ENCODE data around the gene SMAD7.

Gene SMAD7

DNA sequence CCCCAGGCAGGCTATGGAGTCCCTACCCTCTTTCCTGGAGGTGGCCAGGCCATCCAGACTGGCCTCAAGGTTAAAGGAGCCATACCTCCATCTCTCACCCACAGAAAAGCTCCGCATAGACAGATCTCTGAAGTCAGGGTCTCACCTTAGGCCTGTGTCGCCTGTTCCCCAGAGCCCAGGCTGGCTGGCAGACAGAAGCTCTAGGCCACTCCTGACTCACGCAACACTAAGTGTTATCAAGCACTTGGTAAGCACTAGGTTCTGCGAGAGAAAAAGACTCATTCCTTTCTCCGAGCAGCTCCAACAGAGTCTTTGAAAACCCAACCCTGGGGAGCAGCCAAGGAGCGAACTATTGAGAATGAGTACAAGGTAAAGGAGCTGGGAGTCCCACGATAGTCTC is 6.1 kb downstream of the SMAD7 start:
- Mint-ChIP-seq H3K4me3 (peak overlapping the region; percentile 71), H3K36me3 (peaks cover 20% of the 10 kb centered on the region), H3K27me3 (no peaks in the 10 kb centered on the region), H3K27ac (peak overlapping the region; percentile 46), H3K9me3 (no peaks in the 10 kb centered on the region), H3K4me1 (peaks cover 85% of the 10 kb centered on the region)

DNA sequence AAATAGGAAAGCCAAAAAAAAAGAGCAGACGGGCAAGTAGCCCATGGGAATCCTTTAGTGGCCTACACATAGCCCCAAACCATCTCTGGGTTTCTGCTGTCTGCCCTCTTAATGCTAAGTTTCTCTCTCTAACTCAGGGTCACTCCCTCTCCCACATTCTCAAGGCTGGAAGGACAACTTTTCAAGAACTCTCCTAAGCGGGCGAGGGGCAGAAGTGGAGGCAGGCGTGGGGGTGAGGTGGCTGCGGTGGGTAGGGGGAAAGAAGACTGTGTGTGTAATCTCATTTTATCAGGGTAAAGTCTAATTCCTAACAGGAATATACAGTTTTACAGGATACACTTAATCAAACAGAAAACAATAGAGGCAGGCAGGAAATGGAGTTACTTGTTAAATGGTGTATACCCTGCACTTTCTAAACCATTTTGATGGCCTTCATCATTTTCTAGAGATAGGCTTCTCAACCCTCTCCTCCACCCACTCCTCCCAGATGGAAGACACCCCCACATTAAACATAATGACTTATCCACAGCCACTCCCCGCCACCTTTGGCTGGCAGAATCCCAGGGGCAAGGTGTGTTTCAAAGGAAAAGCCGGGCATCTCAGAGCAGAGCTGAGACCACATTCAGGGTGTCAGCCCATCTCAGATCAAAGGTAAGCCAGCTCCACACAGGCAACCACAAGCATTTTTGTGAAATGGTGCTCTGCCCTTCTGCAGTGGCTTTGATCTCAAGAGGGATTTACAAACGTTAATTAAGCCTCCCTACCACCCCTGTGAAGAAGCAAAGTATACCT is 6.8 kb downstream of the SMAD7 start:
- peak overlapping the region; percentile 71 for H3K4me3 Mint-ChIP-seq
- no peak overlapping the region for H3K27ac Mint-ChIP-seq
- H3K4me1 Mint-ChIP-seq = peaks cover 90% of the 10 kb centered on the region
- no peaks in the 10 kb centered on the region for H3K27me3 Mint-ChIP-seq
- H3K36me3 Mint-ChIP-seq = peaks cover 20% of the 10 kb centered on the region
- no peaks in the 10 kb centered on the region for H3K9me3 Mint-ChIP-seq

DNA sequence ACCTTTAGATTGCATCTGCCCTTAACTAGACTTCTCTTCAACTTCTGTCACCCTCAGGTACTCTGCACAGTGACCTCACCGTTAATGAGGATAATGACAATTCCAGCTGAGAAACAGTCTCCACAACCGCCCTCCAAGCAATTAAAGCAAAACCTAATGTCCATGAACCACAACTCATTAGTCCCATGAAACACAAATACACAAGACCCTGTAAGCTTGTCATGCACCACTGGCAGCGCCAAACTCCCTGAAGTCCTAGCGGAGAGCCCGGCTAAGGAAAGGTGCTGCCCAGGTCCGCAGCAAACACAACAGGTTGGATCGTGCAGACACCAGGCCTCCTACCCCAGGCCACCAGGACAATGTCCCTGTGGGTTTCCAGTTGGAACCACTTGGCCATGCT is 7.4 kb downstream of the SMAD7 start:
- Mint-ChIP-seq H3K27ac (no peak overlapping the region), H3K4me1 (peaks cover 96% of the 10 kb centered on the region), H3K27me3 (no peaks in the 10 kb centered on the region), H3K36me3 (peaks cover 20% of the 10 kb centered on the region), H3K9me3 (no peaks in the 10 kb centered on the region), H3K4me3 (peak overlapping the region; percentile 20)

DNA sequence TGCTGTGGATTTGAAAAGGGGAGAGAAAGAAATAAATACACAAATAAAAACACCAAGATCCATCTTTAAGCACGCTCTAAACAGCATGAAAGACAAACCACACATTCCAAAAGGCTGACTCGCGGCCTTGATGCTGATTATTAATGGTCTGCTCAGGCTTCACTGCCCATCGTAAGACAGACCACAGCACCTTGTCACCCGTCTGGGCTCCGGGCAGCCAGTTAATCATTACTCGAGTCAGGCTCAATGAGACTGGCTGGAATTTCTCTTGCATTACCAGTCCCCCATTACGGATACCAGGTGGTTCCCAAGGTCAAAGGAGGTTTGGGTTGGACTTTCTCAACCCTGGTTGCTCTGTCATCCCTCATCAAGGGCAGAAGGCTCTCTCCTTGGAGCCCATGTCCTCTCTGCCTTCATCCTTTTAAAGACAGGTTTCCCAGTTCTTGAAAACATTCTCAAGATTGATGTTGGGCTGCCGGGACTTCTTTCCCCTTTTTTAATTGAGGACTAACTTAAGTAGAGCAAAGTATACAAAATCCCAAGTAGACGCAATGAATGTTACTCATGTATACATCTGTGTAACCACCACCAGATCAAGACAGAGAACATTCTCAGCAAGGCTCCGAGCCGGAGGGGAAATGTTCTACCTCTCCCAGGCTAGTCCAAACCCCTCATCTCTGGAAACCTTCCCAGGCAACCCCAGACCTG is 8.1 kb downstream of the SMAD7 start:
- H3K27ac Mint-ChIP-seq = no peak overlapping the region
- H3K4me3 Mint-ChIP-seq = peak overlapping the region; percentile 49
- H3K4me1 Mint-ChIP-seq = peaks cover 96% of the 10 kb centered on the region
- H3K36me3 Mint-ChIP-seq = peaks cover 17% of the 10 kb centered on the region
- no peaks in the 10 kb centered on the region for H3K27me3 Mint-ChIP-seq
- H3K9me3 Mint-ChIP-seq = no peaks in the 10 kb centered on the region

DNA sequence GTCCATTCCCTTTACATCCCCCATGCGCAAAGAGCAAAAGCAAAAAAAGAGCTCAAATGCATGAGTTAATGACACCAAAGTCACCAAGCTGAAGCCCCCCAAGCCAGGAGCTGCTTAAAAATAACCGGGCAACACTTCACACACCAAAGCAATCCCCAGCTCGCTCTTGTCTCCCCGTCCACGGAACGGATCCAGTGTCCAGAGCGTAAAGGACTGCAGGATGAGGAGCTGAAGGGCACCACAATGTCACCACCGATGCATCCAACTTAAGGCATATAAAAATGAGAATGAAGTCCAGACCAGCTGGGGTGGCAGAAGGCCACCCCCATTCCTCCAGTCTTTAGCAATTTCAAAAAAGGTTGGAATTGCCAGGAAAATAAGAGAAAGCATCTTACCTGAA is 8.7 kb downstream of the SMAD7 start:
- H3K27ac Mint-ChIP-seq = no peak overlapping the region
- H3K9me3 Mint-ChIP-seq = no peaks in the 10 kb centered on the region
- no peaks in the 10 kb centered on the region for H3K27me3 Mint-ChIP-seq
- H3K4me1 Mint-ChIP-seq = peaks cover 94% of the 10 kb centered on the region
- peak overlapping the region; percentile 49 for H3K4me3 Mint-ChIP-seq
- H3K36me3 Mint-ChIP-seq = peaks cover 13% of the 10 kb centered on the region

DNA sequence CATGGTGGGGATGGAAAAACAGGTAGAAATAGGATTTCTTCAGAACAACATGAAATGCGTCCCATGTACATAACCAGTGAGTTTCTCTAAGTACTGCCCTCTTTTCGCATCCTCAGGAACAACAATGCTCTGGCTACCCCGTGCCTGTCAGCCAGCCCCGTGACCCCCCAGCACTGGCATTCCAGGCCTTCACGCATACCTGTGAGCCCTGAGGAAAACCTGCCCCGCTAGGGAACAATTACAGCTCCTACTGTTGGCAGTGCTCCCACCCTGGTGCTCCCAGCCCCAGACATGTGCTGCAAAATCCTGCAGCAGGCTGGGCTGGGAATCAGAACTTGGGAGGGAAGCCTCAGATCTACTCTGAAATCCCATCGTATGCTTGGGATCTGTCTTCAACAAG is 9.1 kb downstream of the SMAD7 start:
- Mint-ChIP-seq H3K27ac (no peak overlapping the region), H3K27me3 (no peaks in the 10 kb centered on the region), H3K4me3 (peak overlapping the region; percentile 49), H3K4me1 (peaks cover 91% of the 10 kb centered on the region), H3K9me3 (no peaks in the 10 kb centered on the region), H3K36me3 (peaks cover 13% of the 10 kb centered on the region)

DNA sequence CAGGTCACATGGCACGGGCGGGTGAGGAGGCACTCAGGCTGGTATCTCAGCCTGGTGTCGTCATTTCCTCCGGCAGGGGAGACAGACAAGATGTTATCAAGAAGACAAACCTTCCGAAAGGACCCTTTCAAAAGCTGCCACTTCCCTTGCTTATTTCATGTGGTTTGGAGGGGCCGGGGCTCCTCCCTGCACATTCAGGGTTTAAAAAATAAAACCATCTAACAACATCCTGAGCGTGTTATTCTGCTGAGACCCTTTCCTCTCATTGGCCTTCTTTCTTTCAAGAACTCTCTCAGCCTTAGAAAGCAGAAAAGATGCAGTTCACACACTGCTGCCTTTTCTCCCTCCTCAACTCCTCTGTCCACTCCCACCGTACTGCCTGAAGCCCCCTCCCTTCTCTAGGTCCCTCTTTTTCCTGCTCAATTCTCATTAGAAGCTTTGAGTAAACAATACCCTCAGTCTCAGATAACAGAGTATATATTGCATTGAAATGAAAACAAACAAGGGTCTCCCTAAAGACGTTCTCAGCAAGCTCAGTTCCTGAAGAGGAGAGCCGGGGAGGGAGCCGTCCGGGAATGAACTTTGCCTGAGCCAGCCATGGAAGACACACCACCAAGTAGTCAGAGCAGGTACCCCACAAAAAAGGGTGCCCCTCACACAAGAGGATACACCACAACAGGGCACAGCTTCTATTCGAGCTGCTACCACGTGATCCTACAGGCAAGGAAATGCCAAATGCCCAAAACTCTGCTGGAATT is 9.7 kb downstream of the SMAD7 start:
- peaks cover 91% of the 10 kb centered on the region for H3K4me1 Mint-ChIP-seq
- no peaks in the 10 kb centered on the region for H3K9me3 Mint-ChIP-seq
- peak overlapping the region; percentile 88 for H3K4me3 Mint-ChIP-seq
- peak overlapping the region; percentile 85 for H3K27ac Mint-ChIP-seq
- H3K27me3 Mint-ChIP-seq = no peaks in the 10 kb centered on the region
- H3K36me3 Mint-ChIP-seq = peaks cover 13% of the 10 kb centered on the region

DNA sequence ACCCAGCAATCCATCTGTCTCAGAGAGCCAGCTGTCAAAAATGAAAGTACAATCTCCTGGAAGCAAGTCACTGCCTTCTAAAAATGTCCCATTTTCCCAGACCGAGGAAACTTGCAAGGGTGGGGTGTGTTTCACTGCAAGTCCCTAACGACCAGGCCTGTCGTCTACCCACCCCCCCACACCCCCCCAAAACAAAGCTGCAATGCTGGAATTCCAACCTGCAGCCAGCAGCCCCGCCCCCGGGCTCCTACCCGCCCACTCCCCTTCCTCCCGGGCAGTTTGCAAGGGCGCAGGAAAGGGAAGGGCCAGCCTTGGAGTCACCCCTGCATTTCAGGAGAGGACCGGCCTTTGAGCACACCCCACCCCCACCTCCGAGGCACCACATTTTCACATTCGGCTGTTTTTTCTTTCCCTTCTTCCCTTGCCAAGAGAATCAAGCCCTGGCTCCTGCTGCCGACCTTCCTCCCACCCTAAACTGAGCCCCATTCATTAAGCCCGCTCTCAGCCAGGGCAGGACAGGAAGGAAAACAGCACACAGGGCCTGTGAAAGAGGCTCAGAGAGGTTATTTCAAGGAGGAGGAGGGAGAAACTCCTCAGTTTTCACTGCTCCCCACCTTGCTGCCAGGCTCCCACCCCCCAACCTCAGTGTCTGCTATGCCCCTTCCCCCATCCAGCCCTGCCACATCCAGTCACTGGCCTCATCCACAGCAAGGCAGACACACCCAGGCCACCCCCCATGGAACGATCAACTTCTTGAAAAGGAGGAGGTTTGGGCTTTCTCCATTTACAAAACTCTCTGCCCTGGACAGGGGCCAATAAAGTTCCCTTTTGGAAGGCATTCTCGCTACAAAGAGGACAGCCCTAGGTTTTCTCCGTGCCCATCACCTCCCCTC is 11.3 kb downstream of the SMAD7 start:
- H3K4me3 Mint-ChIP-seq = peak overlapping the region; percentile 88
- no peaks in the 10 kb centered on the region for H3K9me3 Mint-ChIP-seq
- H3K4me1 Mint-ChIP-seq = peaks cover 91% of the 10 kb centered on the region
- peaks cover 11% of the 10 kb centered on the region for H3K36me3 Mint-ChIP-seq
- H3K27me3 Mint-ChIP-seq = no peaks in the 10 kb centered on the region
- H3K27ac Mint-ChIP-seq = peak overlapping the region; percentile 17

DNA sequence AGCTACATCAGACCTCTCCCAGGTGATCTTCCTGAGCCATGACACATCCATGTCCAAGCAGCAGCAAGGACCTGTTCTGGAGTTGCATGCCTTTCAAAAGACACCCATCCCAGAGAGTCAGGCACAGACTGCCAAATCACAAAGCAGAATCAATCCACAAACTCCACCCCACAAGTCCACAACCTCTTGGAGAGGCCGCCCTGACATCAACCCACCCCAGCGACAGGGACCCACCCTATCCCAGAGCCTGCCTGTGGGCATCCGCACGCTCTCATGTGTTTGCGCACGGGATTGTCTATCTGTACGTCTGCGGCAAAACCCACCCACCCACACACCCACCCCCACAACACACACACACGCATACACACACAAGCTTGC is 11.9 kb downstream of the SMAD7 start:
- Mint-ChIP-seq H3K4me1 (peaks cover 91% of the 10 kb centered on the region), H3K27ac (no peak overlapping the region), H3K9me3 (no peaks in the 10 kb centered on the region), H3K4me3 (no peak overlapping the region), H3K36me3 (peaks cover 8% of the 10 kb centered on the region), H3K27me3 (no peaks in the 10 kb centered on the region)

DNA sequence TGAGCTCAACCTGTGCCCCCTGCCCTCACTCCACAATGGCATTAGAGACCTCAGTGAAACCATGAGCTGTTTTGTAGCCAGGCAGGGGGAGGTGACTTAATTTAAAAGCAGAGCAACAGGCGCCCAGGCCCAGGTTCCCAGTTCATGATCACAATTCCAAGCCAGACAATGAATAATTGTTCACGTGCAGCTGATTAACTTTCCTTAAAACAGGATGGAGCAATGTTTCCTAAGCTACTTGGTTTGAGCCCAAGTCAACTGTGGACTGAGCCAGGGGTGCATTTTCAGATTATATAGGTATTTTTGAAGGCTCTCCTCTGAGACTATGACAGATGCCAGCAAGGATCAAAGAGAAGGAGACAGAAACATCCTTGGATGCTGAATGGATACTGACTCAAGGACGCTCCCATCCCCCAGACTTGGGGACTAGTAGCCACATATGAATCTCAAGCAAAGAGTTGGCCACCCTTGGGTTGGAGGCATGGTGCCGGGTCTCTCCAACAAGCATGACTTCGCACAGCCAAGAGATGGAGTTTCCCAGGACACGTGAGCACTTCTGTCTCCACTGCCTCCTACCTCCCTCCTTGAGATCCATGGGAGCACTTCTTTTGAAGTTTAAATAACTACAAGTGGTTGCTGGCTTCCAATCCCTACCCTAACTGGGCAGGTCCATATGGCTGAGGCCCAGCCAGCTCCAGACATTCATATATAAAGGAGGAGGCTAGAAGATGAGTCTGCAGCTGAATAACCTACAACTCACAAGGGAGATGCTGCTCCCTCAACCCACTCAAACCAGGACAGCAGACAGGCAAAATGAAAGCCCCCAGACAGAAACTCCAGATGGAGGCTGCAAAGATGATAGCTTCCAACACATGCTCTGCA is 12.7 kb downstream of the SMAD7 start:
- Mint-ChIP-seq H3K27me3 (no peaks in the 10 kb centered on the region), H3K4me1 (peaks cover 91% of the 10 kb centered on the region), H3K27ac (no peak overlapping the region), H3K36me3 (peaks cover 7% of the 10 kb centered on the region), H3K4me3 (peak overlapping the region; percentile 30), H3K9me3 (no peaks in the 10 kb centered on the region)

DNA sequence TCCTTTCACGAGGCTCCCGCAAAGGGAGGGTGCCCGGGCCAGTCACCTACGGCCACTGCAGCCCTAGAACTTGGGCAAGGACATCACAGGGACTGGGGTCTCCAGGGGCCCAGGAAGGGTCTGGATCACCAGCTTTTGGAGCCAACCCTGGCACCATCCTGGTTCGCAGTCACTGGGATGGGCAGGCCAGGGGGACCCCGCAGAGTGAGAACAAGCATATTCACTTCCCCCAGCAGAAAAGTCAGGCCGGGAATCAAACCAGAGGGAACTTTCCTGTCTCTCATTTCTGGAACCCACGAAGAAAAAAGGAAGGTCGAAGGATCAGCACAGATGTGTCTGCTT is 15.4 kb downstream of the SMAD7 start:
- no peaks in the 10 kb centered on the region for H3K27me3 Mint-ChIP-seq
- peaks cover 2% of the 10 kb centered on the region for H3K36me3 Mint-ChIP-seq
- no peaks in the 10 kb centered on the region for H3K9me3 Mint-ChIP-seq
- H3K4me1 Mint-ChIP-seq = peaks cover 94% of the 10 kb centered on the region
- peak overlapping the region; percentile 75 for H3K4me3 Mint-ChIP-seq
- peak overlapping the region; percentile 70 for H3K27ac Mint-ChIP-seq

DNA sequence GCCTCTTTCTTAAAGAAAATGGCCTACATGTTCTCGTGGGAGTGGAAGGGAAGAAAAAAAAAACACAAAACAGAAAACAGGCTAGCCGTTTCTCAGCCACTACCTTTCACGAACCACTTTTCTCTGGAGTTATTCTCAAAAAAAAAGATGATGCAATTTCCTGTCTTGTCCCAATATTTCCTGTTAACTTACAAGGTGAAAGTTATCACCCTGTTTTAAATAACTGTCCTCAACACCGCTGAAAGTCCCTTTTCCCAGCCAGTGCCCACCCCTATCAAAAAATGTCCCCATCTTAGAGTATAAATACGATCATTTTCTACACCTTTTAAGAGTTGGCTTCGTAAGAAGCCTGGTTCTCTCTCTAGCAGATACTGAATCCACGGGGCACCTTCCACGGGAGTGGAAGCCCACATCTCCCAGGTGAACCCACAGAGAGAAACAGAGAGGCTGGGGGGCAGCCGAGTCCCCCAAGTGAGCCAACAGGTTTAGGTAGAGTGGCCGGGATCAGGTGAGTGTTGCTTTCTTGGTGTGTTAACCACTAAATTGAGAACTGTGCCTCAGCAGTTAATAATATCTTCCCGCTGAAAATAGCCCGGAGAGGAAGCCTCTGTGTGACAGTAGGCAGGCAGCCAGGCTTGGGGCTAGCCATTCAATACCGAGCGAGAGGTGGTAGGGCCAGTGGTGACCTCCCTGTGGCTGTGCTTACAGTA is 15.9 kb downstream of the SMAD7 start:
- Mint-ChIP-seq H3K27me3 (no peaks in the 10 kb centered on the region), H3K27ac (peak overlapping the region; percentile 95), H3K4me1 (peaks cover 94% of the 10 kb centered on the region), H3K9me3 (no peaks in the 10 kb centered on the region), H3K36me3 (peaks cover under 1% of the 10 kb centered on the region), H3K4me3 (peak overlapping the region; percentile 75)

DNA sequence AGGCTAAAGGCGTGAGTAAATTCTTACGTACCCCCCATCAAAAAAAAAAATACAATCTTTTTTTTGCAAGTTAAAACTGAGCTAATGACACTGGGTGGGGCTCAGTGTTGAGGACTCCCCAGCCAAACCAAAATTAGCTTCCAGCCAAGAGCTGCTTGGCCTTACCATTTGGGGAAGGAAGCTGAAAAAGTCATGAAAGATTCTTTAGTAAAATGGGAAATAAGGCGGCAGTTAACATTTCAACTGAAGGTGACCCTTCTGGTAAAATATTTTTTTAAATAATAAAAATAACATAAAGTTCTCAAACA is 16.4 kb downstream of the SMAD7 start:
- H3K27ac Mint-ChIP-seq = peak overlapping the region; percentile 75
- no peaks in the 10 kb centered on the region for H3K36me3 Mint-ChIP-seq
- no peaks in the 10 kb centered on the region for H3K27me3 Mint-ChIP-seq
- H3K4me1 Mint-ChIP-seq = peaks cover 94% of the 10 kb centered on the region
- peak overlapping the region; percentile 44 for H3K4me3 Mint-ChIP-seq
- H3K9me3 Mint-ChIP-seq = no peaks in the 10 kb centered on the region
